GM21786 (cell line): Measurements from ENCODE around the gene NAV1.

Experiments used
- ATAC-seq: cut with Tn5 transposase; IDR thresholded peaks from one replicate; pipeline ENCODE4 v1.9.1; 2021; ENCODE audit not compliant: unreplicated experiment

The NAV1 gene

DNA sequence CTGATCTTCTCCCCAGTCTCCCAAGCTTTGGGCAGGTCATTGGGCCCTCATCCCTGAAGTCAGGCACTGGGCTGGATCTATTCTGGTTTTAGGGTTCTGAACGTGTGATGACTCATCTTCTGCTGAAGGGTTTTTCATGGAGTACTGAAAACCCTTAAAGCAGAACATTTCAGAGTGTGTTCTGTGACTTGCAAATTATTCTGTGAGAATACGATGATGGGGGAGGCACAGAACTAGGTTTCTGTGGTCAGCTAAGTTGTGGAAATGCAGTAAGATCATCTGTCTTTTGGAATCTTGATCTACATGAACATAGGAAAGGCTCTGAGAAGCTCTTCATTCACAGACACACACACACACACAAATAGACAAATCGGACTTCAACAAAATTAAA lies 46.2 kb downstream of the NAV1 start:
- ATAC-seq: no peak

DNA sequence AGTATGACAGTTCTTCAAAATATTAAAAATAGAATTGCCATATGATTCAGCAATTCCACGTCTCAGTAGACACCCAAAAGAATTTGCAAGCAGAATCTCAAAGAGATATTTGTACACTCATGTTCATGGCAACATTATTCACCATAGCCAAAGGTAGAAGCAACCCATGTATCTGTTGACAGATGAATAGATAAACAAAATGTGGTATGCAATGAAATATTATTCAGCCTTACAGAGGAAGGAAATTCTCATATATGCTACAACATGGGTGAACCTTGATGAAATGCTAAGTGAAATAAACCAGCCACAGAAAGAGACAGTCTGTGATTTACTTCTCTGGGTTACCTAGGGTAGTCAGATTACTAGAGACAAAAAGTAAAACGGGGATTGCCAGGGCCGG lies 47.0 kb downstream of the NAV1 start:
- no peak for ATAC-seq

DNA sequence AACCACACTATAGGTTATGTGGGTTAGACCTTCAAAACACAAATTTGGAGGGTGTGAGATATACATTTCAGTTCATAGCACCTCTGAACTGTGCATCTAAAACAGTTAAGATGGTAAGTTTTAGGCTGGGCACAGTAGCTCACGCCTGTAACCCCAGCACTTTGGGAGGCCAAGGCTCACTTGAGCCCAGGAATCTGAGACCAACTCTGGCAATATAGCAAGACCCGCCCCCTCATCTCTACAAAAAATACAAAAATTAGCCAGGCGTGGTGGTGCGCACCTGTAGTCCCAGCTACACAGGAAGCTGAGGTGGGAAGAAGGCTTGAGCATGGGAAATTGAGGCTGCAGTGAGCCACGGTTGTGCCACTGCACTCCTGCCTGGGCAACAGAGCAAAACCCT lies 47.9 kb downstream of the NAV1 start:
- ATAC-seq: no peak

DNA sequence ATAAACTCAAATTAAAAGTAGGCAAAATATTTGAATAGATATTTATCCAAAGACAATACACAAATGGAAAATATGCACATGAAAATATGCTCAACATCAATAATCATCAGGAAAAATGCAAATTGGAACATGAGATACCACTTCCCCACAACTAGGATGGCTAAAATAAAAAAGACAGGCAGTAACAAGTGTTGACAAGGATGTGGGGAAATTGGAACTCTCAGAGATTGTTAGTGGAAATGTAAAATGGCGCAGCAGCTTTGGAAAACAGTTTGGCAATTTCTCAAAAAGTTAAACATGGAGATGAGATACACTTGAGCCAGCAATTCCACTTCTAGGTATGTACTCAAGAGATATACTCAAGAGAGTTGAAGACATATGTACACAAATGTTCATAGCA lies 48.8 kb downstream of the NAV1 start:
- ATAC-seq: no peak
